HG03097 (cell line): ENCODE data around the gene ZC3H15.

Source experiments
- ATAC-seq: cut with Tn5 transposase; IDR thresholded peaks from one replicate; pipeline ENCODE4 v1.9.1; 2021; ENCODE audit not compliant: unreplicated experiment, low FRiP score

The ZC3H15 gene

DNA sequence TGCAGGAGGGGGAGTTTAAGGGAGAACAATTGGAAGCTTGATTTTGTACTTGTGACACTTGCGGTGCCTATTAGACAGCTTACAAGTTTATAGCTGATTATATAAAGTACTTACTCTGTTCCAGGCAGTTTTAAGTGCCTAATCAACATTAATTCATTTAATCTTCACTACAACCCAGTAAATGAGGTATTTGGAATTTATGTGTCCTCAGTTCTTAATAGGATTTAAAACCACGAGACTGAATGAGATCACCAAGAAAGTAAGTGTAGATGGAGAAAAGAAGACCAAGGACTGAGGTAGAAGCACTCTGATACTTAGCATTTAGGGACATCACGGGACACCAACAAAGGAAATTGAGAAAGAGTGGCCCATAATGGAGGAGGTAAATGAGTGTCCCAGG lies 49.8 kb downstream of the ZC3H15 start:
- ATAC-seq: no peak

DNA sequence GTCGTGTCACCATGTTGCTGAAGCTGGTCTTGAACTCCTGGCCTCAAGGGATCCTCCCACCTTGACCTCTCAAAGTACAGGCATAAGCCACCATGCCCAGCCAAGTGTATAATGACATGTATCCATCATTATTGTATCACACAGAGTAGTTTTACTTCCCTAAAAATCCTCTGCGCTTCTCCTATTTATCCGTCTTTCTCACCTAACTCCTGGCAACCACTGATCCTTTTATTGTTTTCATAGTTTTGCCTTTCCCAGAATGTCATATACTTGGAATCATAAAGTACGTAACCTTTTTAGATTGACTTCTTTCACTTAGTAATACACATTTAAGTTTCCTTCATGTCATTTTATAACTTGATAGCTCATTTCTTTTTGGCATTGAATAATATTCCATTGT lies 51.0 kb downstream of the ZC3H15 start:
- no peak for ATAC-seq

DNA sequence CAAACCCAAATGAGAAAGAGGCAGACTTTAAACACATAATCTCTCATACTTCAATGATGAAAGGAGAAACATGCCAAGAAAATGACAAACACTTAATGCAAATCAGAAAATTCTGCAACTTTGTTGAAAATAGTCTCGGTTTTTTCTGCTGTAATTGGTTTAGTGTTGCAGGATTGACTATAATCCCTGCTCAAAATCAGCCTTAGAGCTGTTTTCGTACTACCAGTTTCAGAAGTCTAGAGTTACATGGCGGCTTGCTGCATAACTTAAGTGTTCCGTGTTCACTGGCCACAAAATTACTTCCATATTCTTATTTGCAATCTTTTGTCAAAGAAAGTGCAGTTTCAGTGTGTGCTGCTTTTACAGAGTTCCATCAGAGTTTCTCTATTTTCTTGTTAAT lies 54.9 kb downstream of the ZC3H15 start:
- no peak for ATAC-seq

DNA sequence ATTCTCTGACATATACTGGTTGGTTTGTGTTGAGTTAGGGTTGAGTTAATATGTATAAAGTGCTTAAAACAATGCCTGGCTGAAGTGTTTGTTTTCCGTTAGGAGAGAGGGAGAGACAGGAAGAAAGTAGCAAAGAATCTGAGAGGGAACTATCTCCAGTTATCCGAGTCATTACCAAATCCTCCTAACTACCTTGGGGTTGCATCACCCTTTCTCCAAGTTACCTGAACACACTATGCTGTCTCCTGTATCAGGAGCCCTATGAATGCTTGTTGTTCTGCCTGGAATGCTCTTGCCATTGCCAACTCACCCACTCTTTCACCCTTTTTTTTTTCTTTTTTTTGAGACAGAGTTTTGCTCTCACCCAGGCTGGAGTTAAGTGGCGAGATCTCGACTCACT lies 55.9 kb downstream of the ZC3H15 start:
- no peak for ATAC-seq

DNA sequence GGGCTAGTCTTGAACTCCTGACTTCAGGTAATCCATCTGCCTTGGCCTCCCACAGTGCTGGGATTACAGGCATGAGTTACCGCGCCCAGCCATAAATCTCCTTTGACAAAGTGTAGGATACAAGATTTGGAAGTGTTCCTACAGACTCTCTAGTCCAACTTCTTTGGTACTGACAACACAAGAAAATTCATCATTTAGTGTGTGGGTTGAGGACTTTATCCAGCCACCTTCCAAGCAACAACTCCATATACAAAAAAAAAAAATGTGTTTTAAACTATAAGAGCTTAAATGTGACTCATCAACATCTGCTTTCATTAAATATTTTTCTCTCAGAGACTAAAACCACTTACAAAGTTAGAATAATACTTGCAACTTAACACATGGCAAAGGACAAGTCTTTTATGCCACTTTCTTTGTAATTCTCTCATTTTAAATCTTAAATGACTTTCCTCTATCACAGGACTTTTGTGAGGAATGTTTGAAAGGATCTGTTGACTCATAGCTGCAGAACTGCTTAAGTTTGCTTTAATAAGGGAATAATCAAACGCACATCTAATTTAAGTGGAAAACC lies 57.6 kb downstream of the ZC3H15 start:
- ATAC-seq: no peak

DNA sequence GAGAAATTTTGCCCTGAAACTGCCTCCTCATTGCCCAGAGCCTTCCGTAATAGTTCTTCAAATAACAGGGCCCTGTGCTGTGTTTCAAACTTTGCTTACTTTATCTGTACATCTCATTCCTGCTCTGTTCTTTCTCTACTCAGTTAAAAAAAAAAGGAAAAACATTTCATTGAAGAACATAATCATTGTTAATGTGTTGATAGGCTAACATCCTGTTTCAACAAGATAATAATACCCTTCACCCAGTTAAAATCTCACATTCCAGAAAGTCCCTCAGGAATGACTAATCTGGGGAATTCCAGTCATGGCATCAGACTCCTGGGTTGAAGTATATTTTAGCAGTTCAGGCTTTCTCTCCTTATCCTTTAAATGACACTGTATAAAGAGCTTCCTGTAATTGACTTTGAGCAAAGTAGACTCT lies 58.2 kb downstream of the ZC3H15 start:
- ATAC-seq: no peak

DNA sequence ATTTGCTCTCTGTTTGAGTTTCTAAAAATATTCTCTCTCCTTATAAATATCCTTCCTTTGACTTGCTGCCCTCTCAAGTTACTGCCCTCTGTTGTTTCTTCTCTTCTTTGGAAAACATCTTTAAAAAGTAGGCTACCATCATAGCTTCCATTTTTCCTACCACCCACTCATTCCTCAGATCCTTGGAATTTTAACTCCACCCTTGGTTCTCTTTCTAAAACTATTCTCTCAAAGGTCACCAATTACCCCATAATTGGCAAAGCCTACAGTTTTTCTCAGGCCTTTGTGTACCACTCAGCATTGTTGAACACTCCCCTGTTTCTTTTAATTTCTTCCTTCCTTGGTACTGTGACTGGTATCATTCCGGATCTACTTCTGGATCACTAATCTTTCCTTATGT lies 60.8 kb downstream of the ZC3H15 start:
- ATAC-seq: no peak

DNA sequence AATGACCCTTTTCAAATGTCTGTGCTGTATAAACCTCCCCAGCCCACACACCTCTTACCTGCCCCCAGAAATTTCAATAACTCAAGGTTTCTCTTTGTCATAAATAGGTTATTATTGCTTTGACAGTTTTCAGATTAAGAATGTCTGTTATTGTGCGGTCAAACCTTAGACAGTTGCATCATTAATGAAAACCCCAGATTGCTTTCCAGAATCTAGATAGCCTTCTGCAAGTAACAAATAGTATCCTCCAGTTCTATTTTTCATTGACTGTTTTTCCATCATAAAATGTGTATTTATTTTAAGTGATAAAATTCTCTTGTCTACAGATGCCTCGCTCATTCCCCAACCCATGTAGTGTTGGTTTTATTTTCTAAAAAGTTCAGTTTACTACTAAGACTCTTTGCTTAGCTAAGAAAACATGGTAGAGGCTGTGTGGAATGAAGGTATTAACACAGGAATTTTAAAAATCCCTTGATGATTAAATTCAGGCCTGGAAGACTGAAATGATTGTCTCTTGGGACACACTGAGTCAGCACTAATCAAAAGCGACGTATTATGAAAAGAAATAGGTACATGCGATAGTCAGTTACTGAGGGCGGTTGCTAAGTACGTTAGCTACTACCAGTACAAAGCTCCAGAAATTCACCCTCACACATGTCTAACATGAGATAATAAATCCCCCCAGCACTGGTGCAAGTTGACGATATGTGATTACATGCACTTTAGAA lies 65.4 kb downstream of the ZC3H15 start:
- no peak for ATAC-seq

DNA sequence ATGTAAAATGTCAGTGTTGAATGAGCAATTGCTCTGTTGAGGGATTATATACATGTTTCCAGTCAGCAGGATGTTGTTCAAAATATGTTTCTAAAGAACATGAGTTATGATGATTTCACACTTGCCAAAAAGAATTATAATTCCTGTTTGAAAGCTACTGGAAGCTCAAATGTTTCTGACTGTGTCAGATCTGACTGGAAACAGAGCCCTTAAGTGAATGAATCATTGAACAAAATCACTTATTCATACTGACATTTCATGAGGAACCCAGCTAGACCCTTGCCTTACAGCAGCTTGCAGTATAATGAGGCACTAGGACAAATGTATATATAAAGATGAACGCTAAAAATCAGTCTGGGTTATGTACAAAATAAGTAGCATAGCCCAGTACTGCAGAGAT lies 68.4 kb downstream of the ZC3H15 start:
- ATAC-seq: no peak

DNA sequence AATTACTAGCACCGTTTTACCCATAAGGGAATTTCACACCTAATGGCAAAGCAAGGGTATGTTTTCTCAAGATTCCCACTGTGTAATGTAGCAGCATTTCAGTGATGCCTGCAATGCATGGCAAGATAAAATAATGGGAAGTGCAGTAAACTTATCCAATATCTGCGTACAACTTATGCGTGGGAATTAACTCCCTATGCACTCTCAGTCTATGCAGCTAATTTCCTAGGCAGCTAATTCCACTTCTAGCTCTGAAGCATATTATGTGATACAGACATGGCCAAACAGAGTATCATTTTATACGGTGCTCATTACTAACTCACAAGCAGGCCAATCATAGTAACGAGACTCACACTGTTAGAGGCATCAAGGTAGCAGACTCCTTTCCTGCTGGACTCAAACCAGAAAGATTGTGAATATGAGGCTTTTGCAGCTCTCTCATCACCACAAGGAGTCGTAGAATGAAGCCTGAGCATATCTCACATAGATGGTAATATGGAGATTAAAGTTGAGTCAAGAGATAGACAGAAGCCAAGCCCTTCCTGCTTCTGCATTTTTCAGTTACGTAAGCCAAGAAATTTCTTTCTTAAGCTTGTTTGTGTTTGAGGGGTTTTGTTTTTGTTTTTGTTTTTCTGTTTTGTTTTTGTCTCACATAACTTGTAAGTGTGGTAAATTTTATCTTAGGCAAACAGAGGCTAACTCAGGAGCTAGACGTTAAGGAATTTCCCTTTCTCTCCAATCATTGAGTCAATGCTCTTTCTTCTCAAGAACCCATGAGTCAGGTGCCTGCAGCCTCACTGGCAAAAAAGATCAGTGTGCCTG lies 69.0 kb downstream of the ZC3H15 start:
- ATAC-seq: no peak

DNA sequence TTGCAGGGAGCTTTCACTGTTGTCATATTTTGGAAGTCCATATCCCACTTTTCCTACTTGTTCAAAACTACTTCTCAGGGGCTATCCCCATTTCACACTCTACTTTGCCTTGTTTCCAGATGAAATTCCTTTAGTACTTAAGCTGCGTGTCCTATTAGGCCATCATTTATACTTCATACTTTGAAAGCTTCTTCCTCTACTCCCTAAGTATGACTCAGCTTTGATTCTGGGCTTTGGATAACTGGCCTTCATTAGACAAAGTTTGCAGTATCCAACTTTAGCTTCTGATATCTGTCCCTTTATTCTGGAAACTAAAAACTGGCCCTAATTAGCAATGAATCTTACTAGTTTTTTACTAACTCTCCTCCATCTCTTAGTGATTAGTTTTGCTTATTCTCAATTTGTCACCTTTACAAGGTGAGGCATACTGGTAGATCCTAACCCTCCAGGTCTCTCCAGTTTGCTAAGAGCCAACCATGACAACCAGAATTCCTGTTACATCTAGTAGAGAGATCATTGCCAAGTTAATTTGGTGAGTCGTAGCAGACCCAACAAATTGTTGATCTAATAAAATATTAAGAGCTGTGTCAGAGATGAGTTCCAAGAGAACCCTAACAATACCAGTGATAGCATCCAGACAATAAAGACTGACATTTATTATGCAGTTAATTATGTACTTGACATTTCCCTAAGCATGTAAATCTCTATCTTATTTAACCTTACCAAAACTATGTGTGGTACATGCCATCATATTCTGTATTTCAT lies 72.6 kb downstream of the ZC3H15 start:
- ATAC-seq: no peak
